ENCODE measurements around the gene MFSD8.
A peak's percentile ranks its signal among the peaks of the same experiment; 100 is the strongest.
"Not testable (repeated sequence)": the region's sequence is repeated elsewhere in the genome, so short reads cannot be mapped to it uniquely, and the experiment has no call there.

Gene MFSD8

GRCh38 chr4:127965062-127965802 lies at the start of gene MFSD8, which contains the start of gene ABHD18:
Gene MFSD8 (minus strand): TSS chr4:127965173. CDS start chr4:127965133, 40 bp downstream.
Gene ABHD18 (plus strand): TSS chr4:127965406. CDS start chr4:127982956, 17,550 bp downstream.
- peak; percentile 99 for DNase-seq

- DNase-seq: no peak
Measured at GRCh38 chr4:128009428-128009827, 44.5 kb upstream of the MFSD8 start.

GRCh38 chr4:128006592-128006991 lies 41.6 kb upstream of the MFSD8 start:
- no peak for DNase-seq

GRCh38 chr4:127997534-127998388 lies 32.8 kb upstream of the MFSD8 start:
- DNase-seq: peak; percentile 4

GRCh38 chr4:127996521-127996920 lies 31.5 kb upstream of the MFSD8 start:
- not testable (repeated sequence) for DNase-seq

GRCh38 chr4:127995776-127996175 lies 30.8 kb upstream of the MFSD8 start:
- DNase-seq: no peak

- no peak for DNase-seq
Measured at GRCh38 chr4:127993151-127993550, 28.2 kb upstream of the MFSD8 start.

- no peak for DNase-seq
Measured at GRCh38 chr4:127988638-127989037, 23.7 kb upstream of the MFSD8 start.

- DNase-seq: no peak
Measured at GRCh38 chr4:127985989-127986388, 21.0 kb upstream of the MFSD8 start.

GRCh38 chr4:127982445-127982844 lies 17.5 kb upstream of the MFSD8 start:
- no peak for DNase-seq

GRCh38 chr4:127978930-127979329 lies 14.0 kb upstream of the MFSD8 start:
- DNase-seq: no peak

GRCh38 chr4:127975121-127975770 lies 10.3 kb upstream of the MFSD8 start:
- DNase-seq: no peak

GRCh38 chr4:127970925-127971324 lies 6.0 kb upstream of the MFSD8 start:
- not testable (repeated sequence) for DNase-seq

- no peak for DNase-seq
Measured at GRCh38 chr4:127968586-127968985, 3.6 kb upstream of the MFSD8 start.

GRCh38 chr4:127967141-127967775 lies 2.3 kb upstream of the MFSD8 start:
- DNase-seq: no peak

GRCh38 chr4:127965803-127966175 lies 816 bp upstream of the MFSD8 start:
- peak; percentile 66 for DNase-seq

- not testable (repeated sequence) for DNase-seq
Measured at GRCh38 chr4:127964426-127965061, 429 bp downstream of the MFSD8 start.

GRCh38 chr4:127963633-127964398 lies 1.2 kb downstream of the MFSD8 start:
- peak; percentile 40 for DNase-seq

GRCh38 chr4:127959794-127960193 lies 5.2 kb downstream of the MFSD8 start:
- no peak for DNase-seq

- DNase-seq: no peak
Measured at GRCh38 chr4:127957105-127957504, 7.9 kb downstream of the MFSD8 start.

GRCh38 chr4:127936974-127937373 lies 28.0 kb downstream of the MFSD8 start:
- DNase-seq: no peak

- not testable (repeated sequence) for DNase-seq
Measured at GRCh38 chr4:127931836-127932235, 33.1 kb downstream of the MFSD8 start.

Measured in CD4-positive, alpha-beta T cell treated with Interleukin-4 for 4 hours (primary cell).